Lung (tissue), 12 donors: ENCODE data around the gene SHF. TPM values are rescaled to one million over a fixed set of nuclear protein-coding genes. Genes with fewer than 3 reads are reported as not detected.
A peak's percentile ranks its signal among the peaks of the same experiment; 100 is the strongest.

Experiments used
- ATAC-seq: fragments of 200-7000 bp; cut with Tn5 transposase; one replicate; pipeline ENCODE4 v1.9.1; 2020; ENCODE audit warnings: moderate number of reproducible peaks; ENCODE audit not compliant: insufficient read depth, low FRiP score
- DNase-seq, 3 donors: peaks; one replicate each; pipeline ENCODE4 v3.0.0-alpha.2; 2013 to 2017
- H3K27ac ChIP-seq, 2 donors: one replicate each; pipeline ENCODE4 v1.5.1; 2013; ENCODE audit warnings: mild to moderate bottlenecking in 2 of 2, moderate library complexity in 2 of 2, control low read depth in 1 of 2, inconsistent platforms in 1 of 2, low read depth in 1 of 2, low read length in 1 of 2
- H3K27me3 ChIP-seq, 3 donors: one replicate each; pipeline ENCODE4 v1.5.1; 2013; ENCODE audit warnings: low read length in 2 of 3; ENCODE audit not compliant: control insufficient read depth in 3 of 3, insufficient read depth in 3 of 3
- H3K36me3 ChIP-seq, 4 donors: one replicate each; pipeline ENCODE4 v1.5.1; 2013; ENCODE audit warnings: low read length in 4 of 4, mild to moderate bottlenecking in 1 of 4, moderate library complexity in 1 of 4; ENCODE audit not compliant: control insufficient read depth in 4 of 4, insufficient read depth in 4 of 4
- H3K4me1 ChIP-seq, 5 donors: one replicate each; pipeline ENCODE4 v1.5.1; 2013; ENCODE audit warnings: low read length in 5 of 5, mild to moderate bottlenecking in 2 of 5, moderate library complexity in 1 of 5; ENCODE audit not compliant: control insufficient read depth in 5 of 5, insufficient read depth in 5 of 5
- H3K4me3 ChIP-seq: one replicate; pipeline ENCODE4 v1.5.1; 2013; ENCODE audit warnings: mild to moderate bottlenecking, control low read depth, moderate library complexity
- H3K9ac ChIP-seq, 2 donors: one replicate each; pipeline ENCODE4 v1.5.1; 2013; ENCODE audit warnings: low read length in 2 of 2, control low read depth in 1 of 2; ENCODE audit not compliant: insufficient read depth in 1 of 2
- H3K9me3 ChIP-seq, 4 donors: one replicate each; pipeline ENCODE4 v1.5.1; 2013; ENCODE audit warnings: low read length in 3 of 4, mild to moderate bottlenecking in 1 of 4, moderate library complexity in 1 of 4; ENCODE audit not compliant: control insufficient read depth in 4 of 4, insufficient read depth in 3 of 4
- WGBS, 2 donors: extraction: QIAGEN DNeasy Blood & Tissue Kit; methylation state at CpG; one replicate each; pipeline ENCODE4 v1.1.7; 2013; 5-methylcytosine and 5-hydroxymethylcytosine counted together
- polyA plus RNA-seq, 2 donors: library from polyadenylated mRNA; stranded (reverse); fragments of 200-250 nt; gene quantifications; one replicate each; pipeline ENCODE4 v1.2.1, GENCODE V29; 2013
- total RNA-seq, 2 donors: library from RNA; depleted of rRNA in 1 of 2; stranded (reverse); fragments of >200 nt in 1 of 2; gene quantifications; one replicate each; pipeline ENCODE4 v1.2.1, GENCODE V29; 2014 to 2021
- TF ChIP-seq, protein P1 (sequence below): IDR thresholded peaks from 2 replicates; pipeline ENCODE4 v1.5.1; 2012; ENCODE audit warnings: mild to moderate bottlenecking; ENCODE audit errors: control extremely low read depth, extremely low read depth
- donor health status: control.
- donor health status: control.
- donor health status: Bipolar disorder and iron deficiency.
- donor health status: healthy.
- donor health status: DM: yes; HTN: yes; CAD: no.

SHF gene
- total and polyA plus RNA-seq, 4 donors, result 1.9 to 15.9 (median 4.0) TPM

DNA sequence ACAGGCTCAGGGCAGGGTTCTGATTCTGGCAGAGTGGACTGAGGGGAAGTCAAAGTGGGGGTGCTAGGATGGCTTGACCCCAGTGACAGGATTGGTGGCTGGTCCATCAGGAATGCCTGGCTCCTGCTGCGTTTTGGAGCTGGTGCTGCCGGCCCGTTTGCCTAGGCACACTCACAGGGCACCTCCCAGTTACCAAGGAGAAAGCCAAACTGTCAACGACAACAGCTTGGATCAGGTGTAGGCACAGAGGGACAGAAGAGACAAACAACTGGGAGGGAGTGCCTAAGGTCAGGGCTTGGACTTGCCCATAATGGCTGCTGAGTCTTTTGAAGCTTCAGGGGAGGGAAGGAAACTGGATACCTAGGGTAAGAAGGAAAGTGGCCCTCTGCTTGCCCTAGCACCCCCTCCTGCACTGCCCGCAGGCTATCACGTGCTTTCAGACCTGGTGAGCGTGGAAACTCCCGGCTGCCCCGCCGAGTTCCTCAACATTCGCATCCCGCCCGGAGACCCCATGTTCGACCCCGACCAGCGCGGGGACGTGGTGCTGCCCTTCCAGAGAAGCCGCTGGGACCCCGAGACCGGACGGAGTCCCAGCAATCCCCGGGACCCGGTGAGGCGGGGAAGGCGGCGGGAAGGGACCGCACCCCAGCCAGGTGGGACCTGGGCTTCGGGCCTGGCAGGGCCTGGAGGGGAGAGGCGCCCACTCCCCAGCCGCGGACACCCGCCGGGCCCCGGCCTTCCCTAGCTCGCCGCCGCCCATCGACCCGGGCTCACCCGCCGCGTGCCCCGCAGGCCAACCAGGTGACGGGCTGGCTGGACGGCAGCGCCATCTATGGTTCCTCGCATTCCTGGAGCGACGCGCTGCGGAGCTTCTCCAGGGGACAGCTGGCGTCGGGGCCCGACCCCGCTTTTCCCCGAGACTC, 52.8 kb downstream of the SHF start:
- 7 to 15% methylated on average over 48 to 57 of the region's 57 CpGs for WGBS, 2 donors
- Histone ChIP-seq H3K36me3 (no peaks in the 10 kb centered on the region), H3K27ac (no peak overlapping the region), H3K4me1 (peaks cover 0 to 12% (median 0%) of the 10 kb centered on the region in 5 donors), H3K9ac (no peak overlapping the region), H3K9me3 (peaks cover 0 to 4% (median 0%) of the 10 kb centered on the region in 4 donors), H3K4me3 (no peak overlapping the region), H3K27me3 (peaks cover 0 to 46% (median 42%) of the 10 kb centered on the region in 3 donors)
- DNase-seq (no peak), ATAC-seq (no peak)
- TF ChIP-seq, protein P1, sequence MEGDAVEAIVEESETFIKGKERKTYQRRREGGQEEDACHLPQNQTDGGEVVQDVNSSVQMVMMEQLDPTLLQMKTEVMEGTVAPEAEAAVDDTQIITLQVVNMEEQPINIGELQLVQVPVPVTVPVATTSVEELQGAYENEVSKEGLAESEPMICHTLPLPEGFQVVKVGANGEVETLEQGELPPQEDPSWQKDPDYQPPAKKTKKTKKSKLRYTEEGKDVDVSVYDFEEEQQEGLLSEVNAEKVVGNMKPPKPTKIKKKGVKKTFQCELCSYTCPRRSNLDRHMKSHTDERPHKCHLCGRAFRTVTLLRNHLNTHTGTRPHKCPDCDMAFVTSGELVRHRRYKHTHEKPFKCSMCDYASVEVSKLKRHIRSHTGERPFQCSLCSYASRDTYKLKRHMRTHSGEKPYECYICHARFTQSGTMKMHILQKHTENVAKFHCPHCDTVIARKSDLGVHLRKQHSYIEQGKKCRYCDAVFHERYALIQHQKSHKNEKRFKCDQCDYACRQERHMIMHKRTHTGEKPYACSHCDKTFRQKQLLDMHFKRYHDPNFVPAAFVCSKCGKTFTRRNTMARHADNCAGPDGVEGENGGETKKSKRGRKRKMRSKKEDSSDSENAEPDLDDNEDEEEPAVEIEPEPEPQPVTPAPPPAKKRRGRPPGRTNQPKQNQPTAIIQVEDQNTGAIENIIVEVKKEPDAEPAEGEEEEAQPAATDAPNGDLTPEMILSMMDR, result no peak

DNA sequence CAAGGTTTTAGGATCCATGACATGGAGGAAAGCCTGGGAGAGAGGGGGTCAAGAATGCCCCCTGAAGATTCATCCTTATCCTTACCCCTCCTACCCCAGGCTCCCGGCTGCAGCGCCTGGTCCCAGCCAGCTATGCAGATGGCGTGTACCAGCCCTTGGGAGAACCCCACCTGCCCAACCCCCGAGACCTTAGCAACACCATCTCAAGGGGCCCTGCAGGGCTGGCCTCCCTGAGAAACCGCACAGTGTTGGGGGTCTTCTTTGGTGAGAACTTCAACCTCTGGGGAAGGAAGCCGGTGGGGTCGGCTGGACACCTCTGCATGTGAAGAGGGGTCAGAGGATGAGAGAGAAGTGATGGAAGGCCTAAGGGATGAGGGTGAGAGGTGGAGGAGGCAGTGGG, 53.7 kb downstream of the SHF start:
- no peak for DNase-seq
- Histone ChIP-seq H3K4me3 (no peak overlapping the region), H3K9ac (no peak overlapping the region), H3K27ac (peak overlapping the region in 1 of 2 donors; percentile 9), H3K9me3 (peaks cover 0 to 4% (median 0%) of the 10 kb centered on the region in 4 donors), H3K27me3 (peaks cover 0 to 50% (median 47%) of the 10 kb centered on the region in 3 donors), H3K4me1 (peaks cover 0 to 18% (median 0%) of the 10 kb centered on the region in 5 donors), H3K36me3 (no peaks in the 10 kb centered on the region)
- WGBS, 2 donors, result 90 to 93% methylated on average over 7 of the region's 7 CpGs
- TF ChIP-seq, protein P1, result no peak
- ATAC-seq, result no peak

DNA sequence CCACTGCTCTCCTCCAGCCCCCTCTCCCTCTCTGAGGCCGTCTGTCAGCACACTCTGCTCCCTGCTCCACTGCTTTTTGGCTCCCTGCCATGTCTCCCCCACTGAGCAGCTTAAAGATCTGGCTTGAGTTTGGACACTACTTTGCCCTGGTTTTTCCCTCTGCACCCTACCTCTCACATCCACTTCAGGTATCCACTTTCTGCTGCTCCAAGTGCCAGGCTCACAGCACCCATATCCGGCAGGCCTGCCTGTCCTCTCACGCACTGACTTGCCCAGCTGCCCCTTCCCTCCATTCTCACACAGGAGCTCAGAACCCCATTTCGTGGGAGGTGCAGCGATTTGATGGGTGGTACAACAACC, 54.2 kb downstream of the SHF start:
- H3K9me3 ChIP-seq, result peaks cover 0 to 4% (median 0%) of the 10 kb centered on the region in 4 donors
- no peak overlapping the region for H3K9ac ChIP-seq
- peaks cover 0 to 19% (median 0%) of the 10 kb centered on the region in 5 donors for H3K4me1 ChIP-seq
- H3K27me3 ChIP-seq, result peaks cover 0 to 55% (median 51%) of the 10 kb centered on the region in 3 donors
- TF ChIP-seq, protein P1, result no peak
- H3K27ac ChIP-seq, result no peak overlapping the region
- ATAC-seq (no peak), DNase-seq (peak; percentile 42 to 52 (median 44))
- H3K36me3 ChIP-seq, result no peaks in the 10 kb centered on the region
- no peak overlapping the region for H3K4me3 ChIP-seq
- WGBS, 2 donors, result 54 to 73% methylated on average over 5 of the region's 5 CpGs
